HEK293 (cell line): ENCODE measurements around the gene PLD4.

Experiments used
- CTCF ChIA-PET: fragments of 350-600 bp; formaldehyde crosslinking; extraction: SDS; loops from one replicate; lab custom pipeline; 2021; ENCODE audit warnings: antibody characterized with exemption; lab: Yijun Ruan, JAX
- POLR2A ChIA-PET: fragments of 300-600 bp; formaldehyde crosslinking; extraction: SDS; loops from one replicate; lab custom pipeline; 2020; ENCODE audit warnings: antibody characterized with exemption, inconsistent platforms; lab: Yijun Ruan, JAX
- H3K27ac ChIP-seq: fragments of 200-500 bp; sonication (Bioruptor generic); 2 replicates; pipeline ENCODE4 v1.5.1; 2014; ENCODE audit warnings: low read depth, low read length, control low read depth, inconsistent platforms; ENCODE audit errors: extremely low read depth
- H3K36me3 ChIP-seq, 2 experiments: fragments of 200-500 bp in 1 of 2; sonication (Bioruptor generic) in 1 of 2; 1 replicate in 1 of 2; 2 replicates in 1 of 2; pipeline ENCODE4 v1.5.1; 2014 to 2017; ENCODE audit warnings: inconsistent platforms in 2 of 2, low read length in 2 of 2; ENCODE audit not compliant: control insufficient read depth in 2 of 2, insufficient read depth in 1 of 2
- H3K4me1 ChIP-seq: fragments of 200-500 bp; sonication (Bioruptor generic); 2 replicates; pipeline ENCODE4 v1.5.1; 2014; ENCODE audit warnings: mild to moderate bottlenecking, low read length, inconsistent platforms; ENCODE audit not compliant: control insufficient read depth, insufficient read depth
- H3K4me3 ChIP-seq: 2 replicates; pipeline ENCODE4 v1.5.1; 2011; ENCODE audit warnings: low read depth, mild to moderate bottlenecking, control low read depth, low read length, moderate library complexity
- H3K9me3 ChIP-seq: fragments of 200-500 bp; sonication (Bioruptor generic); 2 replicates; pipeline ENCODE4 v1.5.1; 2014; ENCODE audit warnings: low read depth, low read length, inconsistent platforms; ENCODE audit not compliant: control insufficient read depth, insufficient read depth
- GLI4 ChIP-seq: fragments of 450-650 bp; formaldehyde crosslinking; IDR thresholded peaks from 2 replicates; pipeline ENCODE4 v1.5.1; 2016; ENCODE audit warnings: missing biosample characterization, missing genetic modification characterization
- GLIS1 ChIP-seq: fragments of 450-650 bp; formaldehyde crosslinking; IDR thresholded peaks from 2 replicates; pipeline ENCODE4 v1.5.1; 2016; ENCODE audit warnings: missing biosample characterization, missing genetic modification characterization
- IKZF3 ChIP-seq: fragments of 450-650 bp; IDR thresholded peaks from 2 replicates; pipeline ENCODE4 v1.5.0; 2018; ENCODE audit warnings: missing biosample characterization, mild to moderate bottlenecking, missing genetic modification characterization, moderate library complexity
- KLF10 ChIP-seq: fragments of 450-650 bp; IDR thresholded peaks from 2 replicates; pipeline ENCODE4 v1.5.1; 2018; ENCODE audit warnings: missing biosample characterization, mild to moderate bottlenecking, missing genetic modification characterization
- KLF8 ChIP-seq: fragments of 450-650 bp; formaldehyde crosslinking; IDR thresholded peaks from 2 replicates; pipeline ENCODE4 v1.5.1; 2016; ENCODE audit warnings: missing biosample characterization, missing genetic modification characterization
- MYNN ChIP-seq: fragments of 450-650 bp; formaldehyde crosslinking; IDR thresholded peaks from 2 replicates; pipeline ENCODE4 v1.5.1; 2016; ENCODE audit warnings: missing biosample characterization, missing genetic modification characterization, borderline replicate concordance
- RBAK ChIP-seq: fragments of 450-650 bp; formaldehyde crosslinking; IDR thresholded peaks from 2 replicates; pipeline ENCODE4 v1.5.1; 2016; ENCODE audit warnings: missing biosample characterization, missing genetic modification characterization
- REPIN1 ChIP-seq: fragments of 450-650 bp; formaldehyde crosslinking; IDR thresholded peaks from 2 replicates; pipeline ENCODE4 v1.5.1; 2017; ENCODE audit warnings: missing biosample characterization, missing genetic modification characterization, low read depth
- TRIM28 ChIP-seq: IDR thresholded peaks from 2 replicates; pipeline ENCODE4 v1.6.1; 2011; ENCODE audit warnings: low read length, control low read depth, borderline replicate concordance
- WT1 ChIP-seq: fragments of 450-650 bp; formaldehyde crosslinking; IDR thresholded peaks from 2 replicates; pipeline ENCODE4 v1.5.1; 2016; ENCODE audit warnings: missing biosample characterization, missing genetic modification characterization
- ZBTB10 ChIP-seq: fragments of 450-650 bp; formaldehyde crosslinking; IDR thresholded peaks from 2 replicates; pipeline ENCODE4 v1.5.1; 2016; ENCODE audit warnings: missing biosample characterization, missing genetic modification characterization
- ZFP41 ChIP-seq: fragments of 450-650 bp; formaldehyde crosslinking; IDR thresholded peaks from 2 replicates; pipeline ENCODE4 v1.5.1; 2016; ENCODE audit warnings: missing biosample characterization, missing genetic modification characterization, borderline replicate concordance
- ZNF112 ChIP-seq: fragments of 450-650 bp; formaldehyde crosslinking; IDR thresholded peaks from 2 replicates; pipeline ENCODE4 v1.5.0; 2017; ENCODE audit warnings: missing biosample characterization, missing genetic modification characterization
- ZNF140 ChIP-seq: fragments of 450-650 bp; formaldehyde crosslinking; IDR thresholded peaks from 2 replicates; pipeline ENCODE4 v1.5.1; 2016; ENCODE audit warnings: missing biosample characterization, missing genetic modification characterization
- ZNF175 ChIP-seq: fragments of 450-650 bp; formaldehyde crosslinking; IDR thresholded peaks from 2 replicates; pipeline ENCODE4 v1.5.1; 2016; ENCODE audit warnings: missing biosample characterization, missing genetic modification characterization
- ZNF211 ChIP-seq: fragments of 450-650 bp; formaldehyde crosslinking; IDR thresholded peaks from 2 replicates; pipeline ENCODE4 v1.5.1; 2016; ENCODE audit warnings: low read depth, missing biosample characterization, missing genetic modification characterization
- ZNF24 ChIP-seq: fragments of 450-650 bp; formaldehyde crosslinking; IDR thresholded peaks from 2 replicates; pipeline ENCODE4 v1.5.1; 2016; ENCODE audit warnings: missing biosample characterization, missing genetic modification characterization
- ZNF639 ChIP-seq: fragments of 450-650 bp; formaldehyde crosslinking; IDR thresholded peaks from 2 replicates; pipeline ENCODE4 v1.5.1; 2016; ENCODE audit warnings: missing biosample characterization, missing genetic modification characterization
- ZNF660 ChIP-seq: fragments of 450-650 bp; IDR thresholded peaks from 2 replicates; pipeline ENCODE4 v1.5.1; 2018; ENCODE audit warnings: missing biosample characterization, mild to moderate bottlenecking, missing genetic modification characterization
- ZNF768 ChIP-seq: fragments of 450-650 bp; formaldehyde crosslinking; IDR thresholded peaks from 2 replicates; pipeline ENCODE4 v1.5.1; 2018; ENCODE audit warnings: missing biosample characterization, mild to moderate bottlenecking, missing genetic modification characterization
- TF ChIP-seq, protein P1 (sequence below): fragments of 450-650 bp; formaldehyde crosslinking; IDR thresholded peaks from 2 replicates; pipeline ENCODE4 v1.5.1; 2016; ENCODE audit warnings: missing biosample characterization, missing genetic modification characterization

Gene PLD4

GRCh38 chr14:104937161-104937560 lies 12.5 kb downstream of the PLD4 start (continued):
- TF ChIP-seq MYNN (tag by site-specific recombination): no peak
- no peak for TF ChIP-seq RBAK (tag by site-specific recombination)
- no peak for TF ChIP-seq GLI4
- no peak for TF ChIP-seq IKZF3 (tag by site-specific recombination)

GRCh38 chr14:104937694-104938365 lies 13.2 kb downstream of the PLD4 start:
- no peak overlapping the region for H3K27ac ChIP-seq
- no peaks in the 10 kb centered on the region for H3K4me1 ChIP-seq
- no peaks in the 10 kb centered on the region for H3K36me3 ChIP-seq
- ChIA-PET POLR2A (no interaction called here), CTCF (interaction anchor here (0.6 to 1.2 kb wide), 3 partner anchors 36 to 152 kb away, joined by 4 to 5 read pairs (median 4); no protein-coding TSS in a partner anchor)
- no peaks in the 10 kb centered on the region for H3K9me3 ChIP-seq
- TF ChIP-seq ZNF175 (tag by site-specific recombination) (no peak), ZNF211 (tag by site-specific recombination) (no peak), ZNF112 (no peak), ZBTB10 (tag by site-specific recombination) (no peak), ZNF24 (tag by site-specific recombination) (no peak), KLF10 (no peak), MYNN (tag by site-specific recombination) (no peak), ZNF140 (no peak), WT1 (no peak), TRIM28 (no peak)
- no peak overlapping the region for H3K4me3 ChIP-seq

DNA sequence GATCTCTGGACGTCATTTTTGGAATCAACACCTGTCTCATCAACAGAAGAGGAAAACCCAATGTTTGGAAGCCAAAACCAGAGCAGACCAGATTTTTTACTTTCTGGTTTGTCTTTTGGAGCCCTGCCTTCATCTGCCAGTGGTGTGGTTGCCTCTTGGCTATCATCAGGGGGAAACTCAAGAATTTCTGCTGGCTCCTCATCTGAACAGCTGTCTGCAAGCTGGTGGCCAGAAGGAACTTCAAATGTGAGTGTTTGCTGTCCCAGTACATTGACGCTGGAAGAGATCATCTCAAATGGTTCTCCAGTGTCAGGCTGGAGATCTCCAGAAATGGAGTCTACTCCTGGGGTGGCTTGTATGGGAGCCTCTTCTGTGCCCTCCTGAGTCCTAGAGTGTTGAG lies 13.8 kb downstream of the PLD4 start:
- TF ChIP-seq, protein P1, sequence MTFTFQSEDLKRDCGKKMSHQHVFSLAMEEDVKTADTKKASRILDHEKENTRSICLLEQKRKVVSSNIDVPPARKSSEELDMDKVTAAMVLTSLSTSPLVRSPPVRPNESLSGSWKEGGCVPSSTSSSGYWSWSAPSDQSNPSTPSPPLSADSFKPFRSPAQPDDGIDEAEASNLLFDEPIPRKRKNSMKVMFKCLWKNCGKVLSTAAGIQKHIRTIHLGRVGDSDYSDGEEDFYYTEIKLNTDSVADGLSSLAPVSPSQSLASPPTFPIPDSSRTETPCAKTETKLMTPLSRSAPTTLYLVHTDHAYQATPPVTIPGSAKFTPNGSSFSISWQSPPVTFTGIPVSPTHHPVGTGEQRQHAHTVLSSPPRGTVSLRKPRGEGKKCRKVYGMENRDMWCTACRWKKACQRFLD (tag by site-specific recombination): no peak
- TF ChIP-seq GLIS1 (tag by site-specific recombination) (no peak), REPIN1 (no peak), ZFP41 (no peak), ZNF660 (tag by site-specific recombination) (no peak), ZNF639 (tag by site-specific recombination) (no peak), KLF8 (tag by site-specific recombination) (no peak), ZNF768 (tag by site-specific recombination) (no peak)
- Histone ChIP-seq H3K4me1 (no peaks in the 10 kb centered on the region), H3K4me3 (no peak overlapping the region), H3K27ac (no peak overlapping the region), H3K9me3 (no peaks in the 10 kb centered on the region), H3K36me3 (no peaks in the 10 kb centered on the region)
- POLR2A ChIA-PET: no interaction called here
- CTCF ChIA-PET: interaction anchor here (1.2 kb wide), 1 partner anchor 42 kb away, joined by 5 read pairs; no protein-coding TSS in a partner anchor
